HG02885 (cell line): ENCODE results near the gene SCFD2.
"Not testable (repeated sequence)": the region's sequence is repeated elsewhere in the genome, so short reads cannot be mapped to it uniquely, and the experiment has no call there.

Source experiments
- ATAC-seq: cut with Tn5 transposase; IDR thresholded peaks from one replicate; pipeline ENCODE4 v1.9.1; 2021; ENCODE audit warnings: mild to moderate bottlenecking; ENCODE audit not compliant: unreplicated experiment, poor library complexity

Gene SCFD2

DNA sequence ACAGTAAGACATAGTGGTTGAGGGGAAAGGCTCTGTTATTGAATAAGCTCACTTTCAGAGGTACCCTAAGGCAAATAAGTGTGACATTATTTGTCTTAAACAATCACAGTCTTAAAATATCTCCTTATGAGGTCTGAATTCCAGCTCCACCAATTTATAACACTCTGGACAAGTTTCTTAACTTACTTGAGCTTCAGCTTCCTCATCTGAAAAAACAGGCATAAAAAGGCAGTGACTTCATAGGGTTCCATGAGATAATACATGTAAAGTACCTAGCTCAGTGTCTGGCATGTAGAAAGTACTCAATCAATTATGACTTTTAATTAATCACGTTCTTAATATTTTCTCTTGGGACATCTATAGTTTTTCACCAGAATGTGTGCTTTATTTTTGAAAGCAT, 301.3 kb downstream of the SCFD2 start:
- ATAC-seq, result no peak

DNA sequence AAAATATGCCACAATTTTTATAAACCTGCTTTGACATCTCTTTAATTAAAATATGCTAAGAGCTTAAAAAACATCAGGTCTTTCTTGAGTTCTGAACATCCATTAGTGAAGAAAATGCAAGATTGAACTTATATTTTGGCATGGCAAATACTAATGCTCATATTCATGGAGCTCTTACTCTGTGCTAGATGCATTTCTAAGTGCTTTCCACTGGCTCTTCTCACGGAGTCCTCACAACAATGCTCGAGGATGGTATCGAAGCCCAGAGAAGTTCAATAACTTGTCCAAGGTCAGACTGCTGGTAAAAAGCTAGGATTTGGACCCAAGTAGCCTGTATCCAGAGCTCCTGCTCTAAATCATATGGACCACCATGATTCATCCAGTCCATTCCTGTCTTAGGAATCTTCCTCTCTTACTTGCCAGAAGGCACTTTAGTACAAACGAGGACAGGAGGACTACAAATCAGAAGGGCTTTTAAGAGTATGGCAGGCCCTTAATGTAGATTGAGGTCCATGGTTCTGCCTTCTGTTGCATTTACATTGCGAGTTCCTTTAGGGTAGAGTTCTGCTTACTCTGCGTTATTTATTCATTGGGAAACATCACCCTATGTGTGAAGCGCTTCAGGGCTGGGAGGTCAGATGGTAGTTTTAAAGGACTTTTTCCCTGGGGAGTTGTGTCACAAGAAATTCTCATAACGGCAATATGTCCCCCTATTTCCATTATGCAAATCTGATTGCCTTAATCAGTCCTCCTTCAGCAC, 304.6 kb downstream of the SCFD2 start:
- ATAC-seq, result no peak

DNA sequence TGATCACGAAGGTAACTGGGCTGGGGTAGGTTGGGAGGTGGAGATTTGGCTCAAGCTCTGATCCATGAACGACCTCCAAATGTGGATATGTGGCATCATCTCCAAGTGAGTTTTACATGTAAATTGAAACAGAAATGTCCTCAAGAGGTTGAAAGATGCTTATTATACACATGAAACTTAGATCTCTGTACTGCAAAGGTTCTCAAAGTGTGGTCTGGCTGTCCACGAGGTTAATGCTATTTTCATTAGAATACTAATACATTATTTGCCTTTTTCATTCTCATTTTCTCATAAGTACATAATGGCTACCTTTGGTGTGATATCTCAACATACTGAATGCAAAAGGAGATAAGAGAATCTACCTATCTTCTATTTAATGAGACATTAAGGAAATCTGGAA, 305.6 kb downstream of the SCFD2 start:
- no peak for ATAC-seq

DNA sequence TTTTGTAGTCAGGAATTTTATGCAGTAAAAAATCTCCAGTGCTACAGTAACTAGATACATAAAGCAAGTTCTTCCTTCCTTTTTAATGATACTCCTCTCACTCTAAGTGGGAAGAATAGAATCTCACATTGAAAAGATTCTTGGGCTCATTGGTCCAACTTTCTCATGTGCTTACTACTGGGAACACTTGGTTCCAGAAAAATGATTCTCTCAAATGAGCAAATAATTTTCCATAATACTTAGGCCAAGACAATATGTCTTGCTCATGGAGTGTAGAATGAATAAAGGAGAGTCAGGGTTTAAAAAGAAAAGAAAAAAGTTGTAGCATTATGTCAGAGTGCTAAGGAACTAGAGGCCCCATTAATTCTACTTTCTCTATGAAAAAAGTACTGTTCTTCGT, 306.0 kb downstream of the SCFD2 start:
- no peak for ATAC-seq

DNA sequence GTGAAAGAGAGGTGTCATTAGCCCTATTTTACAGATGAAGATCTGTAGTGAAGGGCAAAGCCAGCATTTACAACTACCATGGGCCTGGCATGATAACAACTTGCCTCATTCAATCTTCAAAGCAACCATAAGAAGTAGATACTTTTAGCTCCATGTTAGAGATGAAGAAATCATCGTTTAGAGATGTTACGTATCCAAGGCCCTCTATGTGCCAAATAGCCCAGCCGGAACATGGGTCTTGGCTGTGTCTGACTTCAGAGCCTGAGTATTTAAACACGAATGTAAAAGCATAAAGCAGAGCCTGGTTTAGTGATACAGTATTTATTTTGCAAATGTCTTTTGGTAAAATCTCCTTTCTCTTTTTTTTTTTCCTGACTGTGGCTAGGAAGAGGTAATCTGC, 306.6 kb downstream of the SCFD2 start:
- ATAC-seq, result no peak

DNA sequence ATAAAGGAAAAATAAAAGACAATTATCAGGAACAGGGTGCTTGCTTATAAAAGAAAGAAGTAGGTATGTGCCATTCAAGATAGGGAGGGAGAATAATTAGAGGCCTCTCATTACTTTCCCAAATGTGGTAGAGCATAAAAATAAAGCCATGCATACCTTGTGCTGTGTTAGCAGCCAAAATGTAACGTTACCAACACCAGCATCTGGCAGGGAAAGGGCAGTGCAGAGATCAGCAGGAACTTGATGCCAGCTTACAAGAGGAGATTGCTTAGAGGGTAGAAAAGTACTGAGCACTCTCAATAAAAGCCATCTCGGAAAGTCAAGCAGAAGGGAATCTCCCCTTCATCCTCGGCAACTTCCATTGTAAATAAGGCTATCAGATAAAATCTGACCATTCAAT, 308.2 kb downstream of the SCFD2 start:
- ATAC-seq, result no peak

DNA sequence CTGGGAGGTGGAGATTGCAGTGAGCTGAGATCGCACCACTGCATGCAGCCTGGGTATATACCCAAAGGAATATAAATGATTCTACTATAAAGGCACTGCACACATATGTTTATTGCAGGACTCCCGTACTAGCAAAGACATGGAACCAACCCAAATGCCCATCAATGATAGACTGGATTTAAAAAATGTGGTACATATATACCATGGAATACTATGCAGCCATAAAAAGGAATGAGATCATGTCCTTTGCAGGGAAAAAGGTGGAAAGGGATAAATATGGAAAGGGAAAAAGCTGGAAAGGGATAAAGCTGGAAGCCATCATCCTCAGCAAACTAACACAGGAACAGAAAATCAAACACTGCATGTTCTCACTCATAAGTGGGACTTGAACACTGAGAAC, 308.8 kb downstream of the SCFD2 start:
- ATAC-seq, result not testable (repeated sequence)

DNA sequence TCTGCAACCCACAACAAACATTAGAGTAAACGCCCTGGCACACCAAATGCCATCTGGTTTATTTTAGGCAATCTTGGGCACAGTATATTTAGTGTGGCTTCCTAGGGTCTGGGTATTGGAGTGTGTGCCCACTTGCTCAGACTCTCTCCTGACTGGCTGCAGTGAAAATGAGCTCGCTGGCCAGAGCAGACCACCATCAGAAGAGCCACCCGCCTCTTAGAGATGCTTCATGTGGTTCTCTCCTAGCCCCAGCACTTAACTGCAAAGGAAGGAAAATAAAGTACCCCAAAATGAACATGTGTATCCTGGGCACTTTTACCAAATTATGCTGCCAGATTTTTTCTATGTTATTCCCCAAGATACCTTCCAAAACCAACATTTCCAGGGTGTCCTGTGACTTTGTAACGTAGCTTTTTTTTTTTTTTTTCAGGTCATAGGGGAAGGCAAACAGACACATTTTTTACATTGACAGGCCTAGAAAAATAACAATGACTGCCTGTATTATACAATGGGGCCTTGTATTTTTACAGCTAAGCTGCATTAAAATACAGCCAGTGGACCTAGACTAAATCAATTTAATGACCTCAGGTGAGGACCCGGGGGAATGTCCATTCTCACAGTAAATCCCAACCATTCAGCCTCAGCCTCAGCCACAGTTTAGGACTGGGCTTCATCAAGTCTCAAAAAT, 310.0 kb downstream of the SCFD2 start:
- ATAC-seq, result no peak

DNA sequence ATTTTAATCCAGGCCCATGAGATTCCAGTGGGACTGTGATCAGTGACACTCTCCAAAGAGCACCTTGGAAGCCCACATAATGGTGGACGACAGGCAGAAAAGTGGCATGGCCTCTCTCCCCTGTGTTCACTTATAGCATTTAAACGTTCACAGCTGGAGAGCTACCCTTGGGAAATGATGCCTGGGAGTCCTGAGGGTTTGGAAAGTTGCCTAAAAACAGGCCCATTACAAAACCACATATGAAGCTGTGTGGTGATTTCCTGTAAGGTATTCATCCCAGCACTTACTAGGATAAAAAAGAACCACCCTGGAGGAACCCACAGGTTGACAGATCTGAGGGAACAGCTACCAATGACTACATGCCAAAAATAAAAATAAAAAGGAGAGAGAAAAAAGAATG, 310.6 kb downstream of the SCFD2 start:
- ATAC-seq, result no peak

DNA sequence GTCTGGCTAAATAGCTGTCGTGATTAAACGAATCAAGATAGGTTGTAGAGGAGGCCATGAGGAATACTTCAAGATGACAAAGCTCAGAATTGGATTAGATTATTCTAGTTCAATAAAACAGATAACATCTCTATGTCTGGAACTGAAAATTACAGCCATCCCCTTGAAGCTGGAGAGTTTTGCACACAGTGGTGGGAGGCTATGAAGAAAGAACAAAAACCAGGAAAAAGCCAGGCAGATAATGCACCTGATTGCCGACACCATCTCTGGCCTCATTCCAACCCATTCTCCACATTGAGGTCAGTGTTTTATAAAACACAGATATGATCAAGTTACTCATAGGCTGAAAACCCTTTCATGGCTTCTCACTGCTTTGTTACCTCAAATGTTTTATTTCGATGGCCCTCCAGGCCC, 315.5 kb downstream of the SCFD2 start:
- ATAC-seq, result no peak

DNA sequence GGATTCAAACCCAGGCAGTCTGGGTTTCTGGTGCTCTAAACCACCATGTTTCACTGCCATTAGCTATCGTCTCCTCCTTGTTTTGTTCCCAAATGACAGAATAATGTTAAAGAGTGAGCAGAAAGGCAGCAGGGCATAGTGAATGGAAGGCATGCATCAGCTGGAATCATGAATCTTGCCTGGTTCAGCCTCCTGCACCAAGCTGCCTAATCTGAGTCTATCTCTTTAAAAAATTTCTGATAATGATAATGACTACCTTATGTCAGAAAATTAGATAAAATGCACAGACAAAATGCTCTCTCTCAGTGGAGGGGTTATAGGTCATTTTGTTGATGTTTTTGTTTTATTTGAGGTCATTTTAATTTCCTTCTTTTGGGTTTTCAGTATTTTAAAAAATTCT, 316.3 kb downstream of the SCFD2 start:
- no peak for ATAC-seq

DNA sequence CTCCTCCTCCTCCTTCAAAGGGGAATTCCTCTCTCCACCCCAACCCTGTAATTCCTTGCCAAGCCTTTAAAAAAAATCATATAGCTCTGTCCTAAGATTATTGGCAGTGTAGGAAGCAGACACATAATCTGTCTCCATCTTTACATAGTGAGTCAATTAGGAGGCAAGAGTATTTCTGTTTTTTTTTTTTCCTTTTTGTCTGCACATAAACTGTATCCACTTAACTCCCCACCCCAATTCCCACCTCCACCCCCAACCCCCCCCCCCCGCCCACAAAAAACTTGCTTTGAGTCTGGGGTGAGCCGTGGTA, 321.3 kb downstream of the SCFD2 start:
- no peak for ATAC-seq

DNA sequence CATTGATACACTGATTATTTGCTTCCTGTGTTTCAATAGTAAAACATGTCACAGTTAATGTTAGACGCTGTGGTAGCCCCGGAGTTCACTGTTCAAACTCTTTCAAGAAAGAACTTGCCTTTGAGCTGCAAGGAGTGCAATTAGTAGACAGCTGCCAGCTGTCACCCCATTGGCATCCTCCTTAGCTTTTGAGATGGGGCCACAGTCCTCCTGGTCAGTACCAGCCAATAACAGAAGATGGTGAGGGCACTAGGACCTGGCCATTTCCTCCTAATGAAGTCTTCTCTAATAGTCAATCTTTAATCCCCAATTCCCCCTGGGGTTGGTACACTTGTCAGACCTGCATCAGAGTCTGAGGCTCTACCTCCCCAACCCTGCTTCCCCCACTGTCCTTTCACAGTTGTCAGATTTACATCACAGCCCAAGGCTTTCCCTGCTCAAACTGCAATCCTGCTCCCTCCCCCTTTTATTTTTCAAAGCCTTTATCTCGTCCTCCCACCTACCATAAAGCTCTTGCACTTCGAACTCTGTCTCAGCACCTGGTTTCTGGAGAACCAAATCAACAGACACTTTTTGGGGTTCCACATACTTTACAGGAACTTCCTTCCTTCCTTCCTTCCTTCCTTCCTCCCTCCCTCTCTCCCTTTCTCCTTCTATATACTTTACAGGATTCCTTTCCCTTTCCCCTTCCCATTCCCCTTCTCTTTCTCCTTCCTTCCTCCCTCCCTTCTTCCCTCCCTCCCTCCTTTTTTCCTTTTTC, 321.8 kb downstream of the SCFD2 start:
- ATAC-seq, result no peak

DNA sequence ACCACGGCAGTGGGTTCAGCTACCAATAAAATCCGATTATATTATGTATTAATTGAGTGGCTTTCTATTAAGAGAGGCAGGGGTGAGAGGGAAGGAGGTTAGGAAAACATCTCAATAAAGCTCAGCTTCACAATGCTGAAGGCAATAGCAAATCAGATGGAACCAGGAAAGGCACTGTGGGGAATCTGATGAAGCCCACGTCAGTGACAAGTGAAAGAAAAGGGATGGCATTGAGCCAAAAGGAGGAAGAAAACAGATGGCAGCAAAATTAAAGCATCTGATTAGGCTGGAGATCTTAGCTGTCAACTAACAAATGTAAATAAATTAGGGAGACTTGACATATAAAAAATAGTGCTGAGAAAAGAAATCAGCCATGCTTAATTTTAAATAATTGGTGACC, 322.8 kb downstream of the SCFD2 start:
- no peak for ATAC-seq

DNA sequence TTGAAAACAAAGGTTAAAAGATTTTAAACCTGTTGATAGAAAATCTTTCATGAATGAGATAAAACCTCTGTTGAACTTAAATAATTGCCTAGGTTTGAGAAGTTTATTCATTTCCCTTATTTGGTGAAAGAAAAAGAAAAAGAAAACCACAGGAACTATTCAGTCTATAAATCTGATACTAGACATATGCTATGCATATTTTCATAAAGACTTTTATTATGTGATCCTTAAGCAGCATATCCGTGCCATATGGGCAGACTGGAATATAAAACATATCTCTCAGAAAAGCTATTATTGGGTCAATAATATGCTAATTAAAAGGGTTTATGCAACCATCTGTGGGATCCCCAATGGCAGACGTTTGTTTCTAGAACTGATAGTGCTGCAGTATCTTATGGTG, 325.0 kb downstream of the SCFD2 start:
- no peak for ATAC-seq

DNA sequence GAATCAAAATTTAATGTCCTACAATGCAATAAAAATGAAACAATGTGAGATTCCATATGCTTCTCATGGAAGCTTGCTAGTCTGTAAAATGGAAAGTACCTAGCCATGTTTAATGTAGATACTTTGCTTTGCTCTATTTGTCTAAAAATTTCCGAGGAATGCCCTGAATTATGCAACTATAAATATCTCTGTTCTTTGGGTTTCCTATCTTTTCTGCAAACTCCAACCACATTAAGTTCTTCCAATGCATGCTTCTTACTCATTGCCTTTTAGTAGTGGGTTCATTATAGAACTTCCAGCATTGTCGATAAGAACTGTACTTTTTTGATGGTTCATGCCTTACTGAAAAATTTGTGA, 325.4 kb downstream of the SCFD2 start:
- no peak for ATAC-seq

DNA sequence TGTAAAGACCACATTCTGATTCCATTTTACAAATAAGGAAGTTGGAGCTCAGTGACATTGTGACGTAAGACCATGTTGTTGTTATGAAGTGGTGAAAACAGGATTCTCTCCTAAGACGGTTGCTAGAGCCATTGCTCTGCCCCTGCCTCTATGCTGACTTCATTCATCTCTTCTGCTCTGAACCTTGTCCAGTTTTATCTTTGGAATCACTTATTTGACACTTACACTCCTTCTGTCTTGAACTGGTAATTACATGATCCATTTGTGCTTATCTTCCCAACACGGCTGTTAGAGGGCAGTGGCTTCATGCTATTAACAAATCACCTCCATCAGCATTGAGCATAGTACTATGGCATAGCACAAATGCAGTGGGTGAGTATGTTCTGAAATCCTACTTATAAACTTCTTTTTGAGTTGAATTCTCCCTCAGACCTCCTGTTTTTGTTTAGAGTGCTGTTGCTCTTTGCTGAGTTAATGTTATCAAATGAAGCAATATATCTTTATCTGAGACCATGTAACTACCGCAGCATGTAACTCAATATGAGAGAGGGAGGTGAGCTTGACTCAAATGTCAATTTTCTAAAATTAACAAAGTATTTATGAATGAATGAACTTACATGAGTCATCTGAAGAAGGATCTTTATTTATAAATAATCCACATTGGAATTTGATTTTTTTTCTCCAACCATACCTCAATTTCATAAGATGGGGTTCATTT, 326.0 kb downstream of the SCFD2 start:
- no peak for ATAC-seq

DNA sequence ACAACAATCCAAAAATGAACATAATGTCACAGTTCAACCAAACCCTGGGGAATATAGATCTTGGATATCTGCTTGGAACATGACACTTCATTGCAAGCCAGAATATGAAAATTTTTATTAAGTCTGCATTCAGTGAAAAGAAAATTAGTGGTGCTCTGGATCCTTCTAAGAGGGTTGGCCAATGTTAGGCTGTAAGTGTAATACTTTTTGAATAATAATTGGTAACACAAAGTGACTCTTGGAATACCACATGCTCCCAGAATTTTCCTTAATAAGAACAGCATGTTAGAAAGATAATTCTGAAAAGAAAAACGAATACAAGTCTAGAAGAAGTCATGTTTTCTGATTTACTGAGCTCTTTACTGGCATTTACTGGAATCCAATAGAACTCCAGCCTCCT, 328.0 kb downstream of the SCFD2 start:
- ATAC-seq, result no peak

DNA sequence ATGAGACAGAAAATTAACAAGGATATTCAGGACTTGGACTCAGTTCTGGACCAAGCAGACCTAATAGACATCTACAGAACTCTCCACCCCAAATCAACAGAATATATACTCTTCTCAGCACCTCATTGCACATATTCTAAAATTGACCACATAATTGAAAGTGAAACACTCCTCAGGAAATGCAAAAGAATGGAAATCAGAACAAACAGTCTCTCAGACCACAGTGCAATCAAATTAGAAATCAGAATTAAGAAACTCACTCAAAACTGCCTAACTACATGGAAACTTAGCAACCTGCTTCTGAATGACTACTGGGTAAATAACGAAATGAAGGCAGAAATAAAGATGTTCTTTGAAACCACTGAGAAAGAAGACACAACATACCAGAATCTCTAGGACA, 333.0 kb downstream of the SCFD2 start:
- not testable (repeated sequence) for ATAC-seq

DNA sequence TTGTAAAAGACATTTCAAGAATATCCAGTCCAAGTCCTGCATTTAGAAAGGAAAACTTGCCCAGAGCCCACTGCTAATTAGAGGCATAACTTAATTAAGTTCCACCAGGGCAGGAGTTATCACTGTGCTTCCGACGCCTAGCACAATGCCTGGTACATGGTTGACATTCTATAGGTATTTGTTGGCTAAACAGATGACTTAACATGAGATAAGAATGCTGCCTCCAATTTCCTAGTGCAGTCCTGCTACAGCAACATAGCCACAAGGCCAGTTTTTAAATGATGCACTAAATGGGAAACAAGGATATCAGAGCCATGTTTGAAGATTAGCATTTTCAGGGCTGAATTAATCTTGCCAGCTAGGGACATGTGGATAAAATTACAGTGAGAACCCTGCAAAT, 339.6 kb downstream of the SCFD2 start:
- ATAC-seq, result no peak

DNA sequence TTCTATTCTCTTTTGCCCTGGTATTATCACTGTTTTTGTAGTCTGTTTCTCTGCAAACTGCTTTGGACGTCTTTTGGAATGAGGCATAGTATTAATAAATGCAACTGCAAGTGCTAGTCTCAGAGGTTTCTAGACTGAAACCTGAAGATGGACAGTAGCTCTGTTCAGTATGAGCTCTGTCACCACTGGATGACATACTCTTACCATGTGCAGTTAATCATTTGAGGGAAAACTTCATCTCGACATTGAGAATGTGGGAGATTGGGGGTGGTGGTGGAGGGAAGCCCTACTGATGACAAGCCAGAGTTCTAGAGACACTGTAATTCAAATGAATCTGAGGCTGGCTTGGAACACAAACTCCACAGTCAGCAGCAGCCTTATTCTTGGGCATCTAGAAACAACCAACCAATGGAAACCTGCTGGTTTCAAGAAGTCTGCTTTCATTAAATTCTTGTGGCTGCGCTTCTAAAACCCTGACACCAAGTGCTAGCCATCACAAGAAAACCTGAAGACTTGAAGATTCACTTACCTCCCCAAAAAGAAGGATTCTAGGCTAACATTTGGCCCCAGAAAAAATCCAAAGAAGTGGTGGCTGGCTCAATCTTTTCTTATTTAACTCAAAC, 342.1 kb downstream of the SCFD2 start:
- no peak for ATAC-seq
